ENCODE data around the gene DHX8.

DNA sequence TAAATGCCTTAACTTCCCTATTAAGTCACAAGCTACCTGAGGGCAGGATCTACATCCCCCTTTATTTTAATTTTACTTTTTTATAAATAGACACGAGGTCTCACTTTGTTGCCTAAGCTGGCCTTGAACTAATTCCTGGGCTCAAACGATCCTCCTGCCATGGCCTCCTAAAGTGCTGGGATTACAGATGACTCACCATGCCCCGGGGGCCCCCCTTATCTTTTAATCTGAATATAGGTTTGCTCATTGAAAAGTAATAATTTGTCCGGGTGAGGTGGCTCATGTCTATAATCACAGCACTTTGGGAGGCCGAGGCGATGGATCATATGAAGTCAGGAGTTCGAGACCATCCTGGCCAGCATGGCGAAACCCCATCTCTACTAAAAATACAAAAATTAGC, 48.2 kb downstream of the DHX8 start:
- TF ChIP-seq, protein P1, sequence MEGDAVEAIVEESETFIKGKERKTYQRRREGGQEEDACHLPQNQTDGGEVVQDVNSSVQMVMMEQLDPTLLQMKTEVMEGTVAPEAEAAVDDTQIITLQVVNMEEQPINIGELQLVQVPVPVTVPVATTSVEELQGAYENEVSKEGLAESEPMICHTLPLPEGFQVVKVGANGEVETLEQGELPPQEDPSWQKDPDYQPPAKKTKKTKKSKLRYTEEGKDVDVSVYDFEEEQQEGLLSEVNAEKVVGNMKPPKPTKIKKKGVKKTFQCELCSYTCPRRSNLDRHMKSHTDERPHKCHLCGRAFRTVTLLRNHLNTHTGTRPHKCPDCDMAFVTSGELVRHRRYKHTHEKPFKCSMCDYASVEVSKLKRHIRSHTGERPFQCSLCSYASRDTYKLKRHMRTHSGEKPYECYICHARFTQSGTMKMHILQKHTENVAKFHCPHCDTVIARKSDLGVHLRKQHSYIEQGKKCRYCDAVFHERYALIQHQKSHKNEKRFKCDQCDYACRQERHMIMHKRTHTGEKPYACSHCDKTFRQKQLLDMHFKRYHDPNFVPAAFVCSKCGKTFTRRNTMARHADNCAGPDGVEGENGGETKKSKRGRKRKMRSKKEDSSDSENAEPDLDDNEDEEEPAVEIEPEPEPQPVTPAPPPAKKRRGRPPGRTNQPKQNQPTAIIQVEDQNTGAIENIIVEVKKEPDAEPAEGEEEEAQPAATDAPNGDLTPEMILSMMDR (IDR thresholded peaks at IDR 0.05; ENCODE audit: control extremely low read depth in 1 of 3, insufficient read depth in 1 of 3, low read depth in 1 of 3, low read length in 3 of 3): no peak
- TF ChIP-seq, protein P2, sequence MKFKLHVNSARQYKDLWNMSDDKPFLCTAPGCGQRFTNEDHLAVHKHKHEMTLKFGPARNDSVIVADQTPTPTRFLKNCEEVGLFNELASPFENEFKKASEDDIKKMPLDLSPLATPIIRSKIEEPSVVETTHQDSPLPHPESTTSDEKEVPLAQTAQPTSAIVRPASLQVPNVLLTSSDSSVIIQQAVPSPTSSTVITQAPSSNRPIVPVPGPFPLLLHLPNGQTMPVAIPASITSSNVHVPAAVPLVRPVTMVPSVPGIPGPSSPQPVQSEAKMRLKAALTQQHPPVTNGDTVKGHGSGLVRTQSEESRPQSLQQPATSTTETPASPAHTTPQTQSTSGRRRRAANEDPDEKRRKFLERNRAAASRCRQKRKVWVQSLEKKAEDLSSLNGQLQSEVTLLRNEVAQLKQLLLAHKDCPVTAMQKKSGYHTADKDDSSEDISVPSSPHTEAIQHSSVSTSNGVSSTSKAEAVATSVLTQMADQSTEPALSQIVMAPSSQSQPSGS (IDR thresholded peaks at IDR 0.05; ENCODE audit: low read length): no peak
- no peak for TF ChIP-seq EZH2 (IDR thresholded peaks at IDR 0.05; ENCODE audit: low read depth, low read length, severe bottlenecking)
- no peak for TF ChIP-seq ZNF274 (IDR thresholded peaks at IDR 0.05; ENCODE audit: borderline replicate concordance, extremely low read depth, low read length)
- TF ChIP-seq POLR2AphosphoS5 (IDR thresholded peaks at IDR 0.05; ENCODE audit: low read depth, low read length): no peak
- no peak for TF ChIP-seq BRCA1 (IDR thresholded peaks at IDR 0.05; ENCODE audit: low read depth, low read length)
- no peak for TF ChIP-seq HDAC2 (IDR thresholded peaks at IDR 0.05; ENCODE audit: borderline replicate concordance in 1 of 2, low read depth in 2 of 2, low read length in 2 of 2)

All from H1 (cell line).